Globus pallidus (tissue), 1 donor: ENCODE results near the gene DAB2.
"Not testable (repeated sequence)": the region's sequence is repeated elsewhere in the genome, so short reads cannot be mapped to it uniquely, and the experiment has no call there.

Experiments used
- DNase-seq: peaks from one replicate; pipeline ENCODE4 v3.0.0-alpha.2; 2015; ENCODE audit warnings: low spot score

Gene DAB2

GRCh38 chr5:39420482-39421145 is 4.2 kb downstream of the DAB2 start:
- DNase-seq: peak; percentile 47

- DNase-seq: no peak
Measured at GRCh38 chr5:39419796-39420195, 5.0 kb downstream of the DAB2 start.

GRCh38 chr5:39417979-39418378 is 6.8 kb downstream of the DAB2 start:
- DNase-seq: no peak

GRCh38 chr5:39415201-39415600 is 9.6 kb downstream of the DAB2 start:
- no peak for DNase-seq

GRCh38 chr5:39414426-39414825 is 10.4 kb downstream of the DAB2 start:
- no peak for DNase-seq

GRCh38 chr5:39413771-39414170 is 11.0 kb downstream of the DAB2 start:
- no peak for DNase-seq

GRCh38 chr5:39412721-39413394 is 11.9 kb downstream of the DAB2 start:
- DNase-seq: no peak

- DNase-seq: no peak
Measured at GRCh38 chr5:39411985-39412384, 12.8 kb downstream of the DAB2 start.

GRCh38 chr5:39411061-39411460 is 13.7 kb downstream of the DAB2 start:
- DNase-seq: no peak

- DNase-seq: no peak
Measured at GRCh38 chr5:39409033-39409432, 15.7 kb downstream of the DAB2 start.

- no peak for DNase-seq
Measured at GRCh38 chr5:39405083-39405843, 19.5 kb downstream of the DAB2 start.

GRCh38 chr5:39403761-39404160 is 21.0 kb downstream of the DAB2 start:
- not testable (repeated sequence) for DNase-seq

GRCh38 chr5:39402140-39402539 is 22.6 kb downstream of the DAB2 start:
- not testable (repeated sequence) for DNase-seq

- no peak for DNase-seq
Measured at GRCh38 chr5:39400713-39401578, 23.8 kb downstream of the DAB2 start.

GRCh38 chr5:39399135-39400036 is 25.4 kb downstream of the DAB2 start:
- peak; percentile 41 for DNase-seq

GRCh38 chr5:39396843-39397242 is 27.9 kb downstream of the DAB2 start:
- no peak for DNase-seq

GRCh38 chr5:39395521-39395920 is 29.3 kb downstream of the DAB2 start:
- DNase-seq: no peak

- DNase-seq: no peak
Measured at GRCh38 chr5:39394946-39395345, 29.8 kb downstream of the DAB2 start.

GRCh38 chr5:39390945-39391344 is 33.8 kb downstream of the DAB2 start:
- DNase-seq: no peak

GRCh38 chr5:39387293-39387692 is 37.5 kb downstream of the DAB2 start:
- DNase-seq: no peak

GRCh38 chr5:39384271-39384670 is 40.5 kb downstream of the DAB2 start:
- DNase-seq: no peak
